HG03457 (cell line): Measurements from ENCODE around the gene FAM184B.

Experiments
- ATAC-seq: cut with Tn5 transposase; IDR thresholded peaks from one replicate; pipeline ENCODE4 v1.9.1; 2021; ENCODE audit warnings: moderate number of reproducible peaks; ENCODE audit not compliant: unreplicated experiment

The FAM184B gene

GRCh38 chr4:17587094-17587822 lies 194.2 kb downstream of the FAM184B start:
- no peak for ATAC-seq

GRCh38 chr4:17584521-17585213 lies 196.8 kb downstream of the FAM184B start:
- ATAC-seq = no peak

DNA sequence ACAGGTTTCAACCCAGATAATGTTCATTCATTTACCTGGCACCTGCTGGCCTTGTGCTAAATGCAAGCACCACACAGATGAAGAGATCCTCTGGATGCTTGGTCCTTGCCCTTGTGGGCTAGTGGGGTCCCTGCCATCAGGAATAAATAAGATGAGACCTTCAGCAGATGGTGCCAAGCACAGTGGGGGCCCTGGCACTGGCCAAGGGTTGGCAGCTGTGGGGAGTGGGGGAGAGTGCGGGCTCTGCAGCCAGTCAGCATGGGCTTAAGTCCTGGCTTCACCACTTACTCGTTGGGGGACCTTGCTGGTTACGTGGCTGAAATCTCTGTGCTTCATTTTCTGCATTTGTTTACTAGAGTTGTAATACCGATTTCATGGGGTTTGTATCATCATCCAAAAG lies 197.5 kb downstream of the FAM184B start:
- no peak for ATAC-seq

DNA sequence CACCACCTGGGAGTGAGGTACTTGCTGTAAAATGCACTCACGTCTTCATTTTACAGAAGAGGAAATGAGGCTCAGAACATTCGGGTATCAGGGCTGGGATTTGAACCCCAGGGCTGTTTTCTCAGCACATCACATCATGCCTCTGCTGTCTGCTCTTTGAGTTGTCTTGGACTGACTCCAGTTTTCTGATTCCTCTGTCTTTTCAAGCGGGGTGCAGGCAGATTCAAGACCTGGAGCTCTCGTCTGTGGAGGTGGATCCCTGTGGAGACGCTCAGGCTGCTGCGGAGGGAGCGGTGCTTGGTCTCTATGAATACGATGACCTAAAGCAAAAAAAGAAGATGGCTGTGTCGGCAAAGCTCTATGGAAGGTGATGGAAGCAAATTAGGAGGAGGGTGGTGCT lies 198.1 kb downstream of the FAM184B start:
- no peak for ATAC-seq

- ATAC-seq = no peak
Measured at GRCh38 chr4:17580969-17581368, 200.5 kb downstream of the FAM184B start.
